NT2/D1 (cell line): ENCODE data around the gene AIG1.

Experiments used
- YY1 ChIP-seq: IDR thresholded peaks from 2 replicates; pipeline ENCODE4 v1.6.1; 2011; ENCODE audit not compliant: insufficient read length, insufficient read depth
- ZNF274 ChIP-seq: IDR thresholded peaks from 2 replicates; pipeline ENCODE4 v1.6.1; 2011; ENCODE audit warnings: mild to moderate bottlenecking, low read depth, low read length

DNA sequence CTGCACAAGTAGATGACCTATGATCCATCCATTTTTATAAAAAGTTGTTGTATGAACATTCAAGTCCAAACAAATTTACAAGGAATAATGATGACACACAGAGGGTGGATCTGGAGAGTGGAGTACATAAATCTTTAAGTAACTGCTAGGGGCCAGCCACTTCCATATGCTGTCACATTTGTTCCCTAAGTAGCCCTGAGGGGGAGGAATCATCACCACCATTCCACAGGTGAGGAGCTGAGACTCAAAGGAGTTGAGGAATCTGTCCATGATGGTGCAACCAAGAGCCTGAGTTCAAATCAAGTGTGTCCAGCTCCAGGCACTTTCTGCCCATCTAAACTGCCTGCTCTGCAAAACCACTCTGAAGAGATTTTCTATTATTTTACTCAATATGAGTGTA lies 132.1 kb downstream of the AIG1 start:
- no peak for TF ChIP-seq ZNF274
- no peak for TF ChIP-seq YY1
